GM21526 (cell line): Measurements from ENCODE around the gene CSKMT.
"Not testable (repeated sequence)": the region's sequence is repeated elsewhere in the genome, so short reads cannot be mapped to it uniquely, and the experiment has no call there.

ENCODE experiments used
- ATAC-seq: cut with Tn5 transposase; IDR thresholded peaks from one replicate; pipeline ENCODE4 v1.9.1; 2021; ENCODE audit warnings: moderate library complexity; ENCODE audit not compliant: unreplicated experiment, low FRiP score

The CSKMT gene, protein sequence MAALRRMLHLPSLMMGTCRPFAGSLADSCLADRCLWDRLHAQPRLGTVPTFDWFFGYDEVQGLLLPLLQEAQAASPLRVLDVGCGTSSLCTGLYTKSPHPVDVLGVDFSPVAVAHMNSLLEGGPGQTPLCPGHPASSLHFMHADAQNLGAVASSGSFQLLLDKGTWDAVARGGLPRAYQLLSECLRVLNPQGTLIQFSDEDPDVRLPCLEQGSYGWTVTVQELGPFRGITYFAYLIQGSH

DNA sequence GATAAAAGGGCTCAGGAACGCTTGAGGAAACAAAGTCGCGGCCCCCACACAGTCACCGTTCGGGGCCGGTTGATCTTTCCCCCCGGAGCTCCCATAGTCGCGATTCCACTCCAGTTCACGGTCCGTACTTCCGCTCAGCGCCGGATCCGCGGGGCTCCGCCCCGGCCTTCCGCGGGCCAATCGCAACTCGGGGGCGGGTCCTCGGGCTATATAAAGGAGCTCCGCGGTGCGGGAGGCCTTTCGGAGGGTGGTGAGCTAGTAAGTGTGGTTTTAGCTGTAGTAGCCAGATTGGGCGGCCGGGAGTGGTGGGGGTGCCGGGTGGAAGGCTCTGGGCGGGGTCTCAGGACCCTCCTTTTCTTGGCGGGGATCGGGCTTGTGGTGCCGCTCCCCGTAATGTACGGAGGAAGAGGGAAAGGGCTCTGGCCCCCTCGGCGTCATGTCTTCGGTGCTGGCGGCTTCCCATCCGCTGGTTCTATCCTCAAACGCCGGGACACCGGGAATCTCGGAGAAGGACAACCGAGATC is at the start of gene CSKMT, which contains the start of gene C11orf98:
CSKMT (plus strand) TSS at position 238 of the 524 bp plus-strand sequence. CDS start 568 bp downstream, outside the sequence.
C11orf98 (minus strand) TSS at position 136 of the 524 bp plus-strand sequence; CDS start at position 95, 41 bp downstream.
- ATAC-seq, result peak; percentile 59

- ATAC-seq, result no peak
These were observed 49.6 kb upstream of the CSKMT start for GRCh38 chr11:62615521-62615920.

DNA sequence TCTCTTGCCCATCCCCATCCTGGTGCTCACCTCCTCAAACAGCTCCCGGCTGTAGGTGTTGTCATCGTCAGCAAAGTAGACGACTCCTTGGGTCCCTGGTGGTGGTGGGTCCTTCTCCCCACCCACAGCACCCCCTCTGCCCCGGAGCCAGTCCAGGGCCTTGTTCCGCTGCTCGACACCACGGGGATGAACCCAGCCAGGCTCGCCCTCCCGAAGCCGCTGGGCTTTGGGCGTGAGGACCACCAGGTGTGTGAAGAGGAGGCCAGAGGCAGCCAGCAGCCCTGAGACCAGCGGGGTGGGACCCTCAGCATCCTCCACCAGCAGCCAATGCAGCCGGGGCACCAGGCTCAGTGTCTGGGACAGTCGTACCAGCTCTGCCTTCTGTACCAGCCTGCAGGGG is 48.2 kb upstream of the CSKMT start:
- not testable (repeated sequence) for ATAC-seq

GRCh38 chr11:62621027-62621566 is 44.0 kb upstream of the CSKMT start:
- no peak for ATAC-seq

- ATAC-seq, result peak; percentile 84
These were observed 43.3 kb upstream of the CSKMT start, which contains the start of gene B3GAT3 for GRCh38 chr11:62621567-62622470. B3GAT3 (minus strand) TSS chr11:62621986; CDS start chr11:62621947, 39 bp downstream.

- no peak for ATAC-seq
These were observed 42.5 kb upstream of the CSKMT start for GRCh38 chr11:62622476-62623089.

DNA sequence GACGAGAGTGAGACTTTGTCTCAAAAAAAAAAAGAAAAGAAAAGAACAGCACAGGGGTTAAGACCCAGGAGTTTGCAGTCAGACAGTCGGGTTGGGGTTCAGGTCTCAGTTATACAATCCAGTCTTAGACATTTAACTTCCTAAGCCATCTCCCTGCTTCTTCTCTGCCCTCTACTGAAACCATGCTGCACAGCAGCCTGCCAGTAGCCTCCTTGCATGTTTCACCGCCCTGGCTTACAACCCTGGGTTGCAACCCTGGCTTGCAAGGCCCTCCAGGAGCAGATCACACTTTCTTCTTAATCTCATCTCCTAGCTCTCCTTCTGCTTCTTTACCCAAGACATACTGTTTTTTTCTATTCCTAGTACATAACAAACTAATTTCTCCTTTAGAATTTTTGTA is 37.4 kb upstream of the CSKMT start:
- ATAC-seq, result no peak

DNA sequence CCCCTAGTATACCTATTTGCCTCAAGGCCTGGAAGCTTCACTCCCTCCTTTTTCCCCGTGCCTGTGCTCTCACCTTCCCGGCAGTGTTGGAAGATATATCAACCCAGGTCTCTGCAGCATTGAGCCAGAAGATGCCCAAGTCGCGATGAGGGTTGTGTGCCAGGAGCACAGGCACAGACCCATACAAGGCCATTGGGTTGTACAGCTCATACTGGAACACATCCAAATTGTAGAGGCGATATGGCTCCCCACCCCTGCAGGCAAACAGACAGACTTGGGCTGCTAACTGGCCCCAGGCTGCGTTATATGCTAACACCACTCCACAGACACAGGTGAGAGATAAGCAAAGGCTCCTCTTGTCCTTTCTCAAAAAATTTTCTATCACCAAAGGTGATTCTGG is 32.6 kb upstream of the CSKMT start:
- ATAC-seq, result no peak

DNA sequence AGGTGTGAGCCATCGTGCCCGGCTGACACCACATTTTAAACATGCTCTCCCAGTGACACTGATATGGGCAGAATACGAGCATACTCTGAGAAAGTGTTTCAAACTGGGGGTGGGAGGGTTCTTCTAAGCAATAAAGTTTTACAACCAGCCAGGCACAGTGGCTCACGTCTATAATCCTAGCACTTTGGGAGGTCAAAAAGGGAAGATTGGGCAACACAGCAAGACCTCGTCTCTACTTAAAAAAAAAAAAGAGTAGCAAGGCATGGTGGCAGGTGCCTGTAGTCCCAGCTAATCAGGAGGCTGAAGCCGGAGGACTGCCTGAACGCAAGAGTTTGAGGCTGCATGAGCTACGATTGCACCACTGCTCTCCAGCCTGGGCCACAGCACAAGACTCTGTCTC is 20.9 kb upstream of the CSKMT start:
- no peak for ATAC-seq

DNA sequence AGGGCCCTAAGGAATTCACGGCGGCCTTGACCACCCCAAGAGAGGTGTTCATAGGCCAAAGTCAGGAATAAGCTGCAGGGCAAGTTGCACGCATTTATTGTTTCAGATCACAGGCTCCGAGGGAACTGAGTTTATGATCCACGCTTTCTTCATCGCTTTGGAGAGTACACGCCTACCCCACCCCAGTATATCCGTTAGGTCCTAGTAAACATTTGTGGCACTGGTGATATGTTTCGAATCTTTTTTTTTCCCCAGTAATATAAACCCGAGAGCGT is 19.5 kb upstream of the CSKMT start:
- ATAC-seq, result peak; percentile 0

- peak; percentile 85 for ATAC-seq
These were observed 18.9 kb upstream of the CSKMT start, which contains the start of gene GANAB for GRCh38 chr11:62645946-62646824. GANAB (minus strand) TSS chr11:62646613; CDS start chr11:62646599, 14 bp downstream.

DNA sequence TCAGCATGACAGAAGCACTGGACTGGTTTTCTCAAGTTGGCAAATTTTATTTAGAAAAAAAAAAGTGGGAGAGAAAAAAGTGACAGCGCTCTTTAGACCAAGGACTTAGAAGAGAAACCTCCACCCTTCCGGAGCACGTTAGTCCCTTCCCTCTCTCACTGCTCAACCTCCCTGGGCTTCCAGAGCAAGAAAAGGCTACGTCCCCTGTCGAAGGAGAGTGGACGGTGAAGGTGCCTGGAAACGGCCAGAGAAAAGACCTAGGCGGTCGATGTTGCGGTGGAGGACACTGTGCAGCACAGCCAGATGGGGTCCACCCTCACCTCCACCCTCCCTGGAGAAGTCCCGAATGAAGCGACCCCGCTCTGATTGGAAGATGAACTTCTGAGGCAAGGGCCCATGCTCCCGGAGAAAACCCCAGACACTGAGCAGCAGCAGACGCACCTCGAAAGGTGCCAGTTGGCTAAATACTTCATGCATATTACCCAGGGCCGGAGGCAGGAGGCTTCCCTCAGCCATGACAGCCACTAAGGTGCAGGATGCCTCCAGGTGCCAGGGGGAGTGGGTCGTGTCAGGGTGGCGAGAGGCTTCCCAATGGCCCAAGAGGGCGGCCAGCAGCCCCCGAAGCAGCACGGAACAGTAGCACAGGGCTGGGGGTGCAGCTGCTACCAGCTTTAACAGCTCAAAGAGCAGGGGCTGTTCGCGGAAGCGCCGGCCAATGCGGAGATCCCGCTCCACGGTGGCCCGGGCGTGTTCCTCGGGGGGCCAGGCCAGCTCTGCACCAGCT is 18.1 kb upstream of the CSKMT start:
- ATAC-seq, result no peak

- no peak for ATAC-seq
These were observed 17.5 kb upstream of the CSKMT start for GRCh38 chr11:62647609-62648005.

DNA sequence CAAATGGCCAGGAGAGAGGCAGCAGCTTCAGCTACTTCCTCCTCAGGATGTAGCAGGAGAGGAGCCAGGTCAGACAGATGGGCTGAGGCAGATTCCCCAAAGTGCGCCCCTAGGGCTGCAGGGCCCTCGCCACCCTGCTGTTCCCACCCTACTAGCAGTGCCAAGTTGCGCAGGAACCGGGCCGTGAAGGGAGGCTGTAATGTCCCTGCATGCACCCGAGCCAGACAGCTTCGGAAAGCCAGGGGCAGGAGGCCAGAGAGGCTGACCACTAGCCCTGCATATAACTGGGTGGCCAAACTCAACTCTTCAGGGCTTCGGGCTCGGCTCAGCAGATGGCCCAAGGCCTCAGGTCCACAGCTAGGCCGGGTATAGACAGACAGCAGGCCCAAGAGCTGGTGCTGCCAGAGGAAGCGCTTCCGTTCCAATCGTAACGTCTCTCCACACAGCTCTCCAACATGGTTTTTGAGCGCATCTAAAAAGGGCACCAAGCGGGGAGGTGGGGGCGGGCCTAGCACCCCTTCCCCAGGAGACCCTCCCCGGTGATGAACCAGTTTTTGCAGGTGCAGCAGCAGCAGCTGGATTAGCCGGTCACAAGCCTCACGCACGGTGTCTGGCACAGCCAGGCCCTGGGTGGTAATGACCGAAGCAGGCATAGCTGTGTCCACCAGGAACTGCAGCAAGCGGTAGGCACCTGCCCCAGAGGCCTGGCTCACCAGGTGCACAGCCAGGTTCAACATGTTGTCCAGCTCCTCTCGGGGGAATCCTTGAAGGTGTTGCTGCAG is 16.7 kb upstream of the CSKMT start:
- no peak for ATAC-seq

DNA sequence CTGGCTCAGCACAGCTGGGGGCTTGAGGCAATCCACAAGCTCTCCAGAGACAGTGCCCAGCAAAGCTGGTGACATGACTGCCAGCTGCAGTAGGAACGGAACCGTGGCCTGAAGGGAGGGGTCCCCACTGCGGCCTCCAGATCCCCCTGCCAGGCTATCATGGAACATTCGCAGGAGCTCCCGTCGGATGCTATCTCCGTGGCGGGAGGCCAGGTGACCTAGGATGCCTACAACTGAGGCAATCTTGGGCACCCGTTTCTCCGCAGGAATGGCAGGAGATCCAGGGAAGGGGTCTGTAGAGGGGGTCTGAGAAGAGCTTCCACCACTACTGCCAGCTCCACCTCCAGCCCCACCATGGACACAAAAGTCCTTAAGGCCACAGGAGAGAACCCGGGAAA is 16.1 kb upstream of the CSKMT start:
- ATAC-seq, result no peak

- ATAC-seq, result no peak
These were observed 15.6 kb upstream of the CSKMT start for GRCh38 chr11:62649486-62649885.

GRCh38 chr11:62650283-62650682 is 14.8 kb upstream of the CSKMT start:
- ATAC-seq, result not testable (repeated sequence)
